IPS DF 4.7 (cell line): ENCODE measurements around the gene IFI44L.

Experiments
- DNase-seq: peaks from one replicate; pipeline ENCODE4 v3.0.0-alpha.2; 2013; ENCODE audit warnings: low spot score; ENCODE audit errors: extremely low read depth

Gene IFI44L

GRCh38 chr1:78640462-78640861 lies 20.2 kb downstream of the IFI44L start:
- no peak for DNase-seq

DNA sequence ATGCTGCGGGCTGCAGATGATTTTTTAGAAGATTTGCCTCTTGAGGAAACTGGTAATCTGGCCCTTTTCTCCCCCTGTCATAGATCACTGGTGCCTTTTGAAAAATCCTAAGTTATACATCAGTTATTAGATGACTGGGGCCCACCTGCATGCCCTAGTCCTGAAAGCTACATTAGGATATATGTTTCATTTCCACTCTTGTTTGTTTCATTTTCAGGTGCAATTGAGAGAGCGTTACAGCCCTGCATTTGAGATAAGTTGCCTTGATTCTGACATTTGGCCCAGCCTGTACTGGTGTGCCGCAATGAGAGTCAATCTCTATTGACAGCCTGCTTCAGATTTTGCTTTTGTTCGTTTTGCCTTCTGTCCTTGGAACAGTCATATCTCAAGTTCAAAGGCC lies 21.3 kb downstream of the IFI44L start:
- DNase-seq: no peak

DNA sequence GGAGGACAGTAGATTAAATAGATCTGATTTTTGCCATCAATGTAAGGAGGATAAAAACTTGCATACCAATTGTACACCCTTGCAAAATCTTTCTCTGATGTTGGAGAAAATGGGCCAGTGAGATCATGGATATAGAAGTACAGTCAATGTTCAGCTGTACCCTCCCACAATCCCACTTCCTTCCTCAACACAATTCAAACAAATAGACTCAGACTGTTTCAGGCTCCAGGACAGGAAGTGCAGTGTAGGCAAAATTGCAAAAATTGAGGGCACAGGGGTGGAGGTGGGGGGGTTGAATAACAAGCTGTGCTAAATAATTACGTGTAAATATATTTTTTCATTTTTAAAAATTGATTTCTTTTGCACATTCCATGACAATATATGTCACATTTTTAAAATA lies 25.5 kb downstream of the IFI44L start:
- no peak for DNase-seq

DNA sequence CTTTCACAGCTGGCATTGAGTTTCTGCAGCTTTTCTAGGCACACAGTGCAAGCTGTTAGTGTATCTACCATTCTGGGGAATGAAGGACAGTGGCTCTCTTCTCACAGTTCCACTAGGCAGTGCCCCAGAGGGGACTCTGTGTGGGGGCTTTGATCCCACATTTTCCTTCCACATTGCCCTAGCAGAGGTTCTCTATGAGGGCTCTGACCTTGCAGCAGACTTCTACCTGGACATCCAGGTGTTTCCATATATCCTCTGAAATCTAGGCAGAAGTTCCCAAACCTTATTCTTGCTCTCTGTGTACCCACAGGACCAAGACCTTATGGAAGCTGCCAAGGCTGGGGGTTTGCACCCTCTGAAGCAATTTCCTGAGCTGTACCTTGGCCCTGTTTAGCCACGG lies 27.0 kb downstream of the IFI44L start:
- no peak for DNase-seq

DNA sequence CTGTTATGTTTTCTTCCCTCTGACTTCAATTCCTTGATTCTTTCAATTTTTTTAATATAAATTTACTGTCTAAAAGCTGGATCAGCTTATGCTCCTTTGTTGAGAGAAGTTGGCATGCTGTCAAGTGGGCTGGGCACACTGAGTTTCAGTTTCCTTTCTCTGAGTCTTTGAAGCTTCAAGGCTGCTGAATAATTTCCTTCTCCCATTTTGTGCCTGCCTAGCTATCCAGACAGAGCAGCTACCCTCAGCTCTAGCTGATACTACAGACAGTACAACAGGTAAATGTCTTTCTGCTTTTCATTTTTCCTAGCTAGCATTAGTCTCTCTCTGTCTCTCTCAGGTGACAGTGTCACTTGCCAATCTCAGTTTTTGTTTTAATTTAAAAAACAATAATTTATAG lies 29.4 kb downstream of the IFI44L start, which contains the start of gene IFI44:
TSS of gene IFI44 (plus strand) at position 204 of the 400 bp plus-strand sequence. CDS start 365 bp downstream, outside the sequence.
- DNase-seq: no peak

- no peak for DNase-seq
Measured at GRCh38 chr1:78650114-78650660, 29.9 kb downstream of the IFI44L start.

- no peak for DNase-seq
Measured at GRCh38 chr1:78651241-78651640, 31.0 kb downstream of the IFI44L start.

GRCh38 chr1:78652019-78652560 lies 31.8 kb downstream of the IFI44L start:
- no peak for DNase-seq

GRCh38 chr1:78658901-78659300 lies 38.7 kb downstream of the IFI44L start:
- no peak for DNase-seq

GRCh38 chr1:78663923-78664322 lies 43.7 kb downstream of the IFI44L start:
- no peak for DNase-seq

DNA sequence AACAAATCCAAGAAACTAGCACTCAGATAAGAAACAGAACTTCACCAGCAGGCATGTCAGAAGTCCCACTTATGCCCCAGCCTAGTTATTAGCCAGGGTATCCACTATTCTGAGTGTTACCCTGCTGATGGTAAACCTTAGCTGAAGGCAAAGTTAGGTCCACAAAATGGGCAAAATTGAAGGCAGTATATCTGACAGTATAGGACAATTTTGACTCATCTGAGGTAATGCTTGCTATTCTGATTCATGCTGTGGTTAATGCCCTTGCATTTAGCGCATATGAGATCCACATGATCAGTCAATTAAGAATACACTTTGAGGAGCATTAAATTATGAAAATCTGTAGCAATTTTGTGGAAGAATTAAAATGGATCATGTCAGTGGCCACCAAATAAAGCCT lies 44.5 kb downstream of the IFI44L start:
- no peak for DNase-seq

GRCh38 chr1:78665809-78666208 lies 45.6 kb downstream of the IFI44L start:
- DNase-seq: no peak

- no peak for DNase-seq
Measured at GRCh38 chr1:78667939-78668338, 47.7 kb downstream of the IFI44L start.

GRCh38 chr1:78668427-78668826 lies 48.2 kb downstream of the IFI44L start:
- DNase-seq: no peak

DNA sequence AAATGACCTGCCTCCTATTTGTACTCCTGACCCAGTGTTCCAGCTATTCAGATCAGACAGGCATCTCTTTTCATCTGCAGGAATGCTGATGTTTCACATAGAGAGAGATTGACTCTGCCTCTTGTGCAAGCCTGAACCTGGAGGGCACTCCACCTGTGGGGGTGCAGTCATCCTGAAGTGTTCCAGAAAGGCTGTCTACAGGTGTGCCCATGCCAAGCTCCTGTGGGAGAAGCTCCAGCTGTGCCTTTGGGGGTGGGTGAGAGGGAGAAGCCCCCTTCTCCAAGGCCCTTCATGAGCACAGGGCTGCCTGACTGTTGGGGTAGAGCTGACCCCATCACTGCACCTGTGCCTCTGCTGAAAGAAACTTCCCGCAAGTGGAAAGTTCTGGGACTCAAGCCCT lies 52.2 kb downstream of the IFI44L start:
- DNase-seq: no peak

- peak; percentile 16 for DNase-seq
Measured at GRCh38 chr1:78673120-78673519, 52.9 kb downstream of the IFI44L start.

GRCh38 chr1:78676347-78676982 lies 56.2 kb downstream of the IFI44L start:
- peak; percentile 14 for DNase-seq

DNA sequence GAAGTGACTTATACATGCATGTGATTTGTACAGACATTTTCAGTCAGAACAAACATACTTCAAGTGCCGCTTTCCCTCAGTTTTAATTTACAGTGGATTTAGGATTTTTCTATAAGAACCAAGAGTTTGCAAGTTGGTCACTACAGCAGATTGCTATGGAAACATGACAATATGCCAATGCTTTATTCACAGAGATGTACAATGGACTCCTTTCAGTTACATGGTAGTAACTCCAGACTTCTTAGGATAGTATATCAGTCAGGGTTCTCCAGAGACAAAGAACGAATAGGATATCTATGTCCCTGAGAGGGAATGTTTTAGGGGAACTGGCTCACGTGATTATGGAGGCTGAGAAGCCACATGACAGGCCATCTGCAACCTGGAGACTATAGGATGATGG lies 56.7 kb downstream of the IFI44L start:
- DNase-seq: no peak

DNA sequence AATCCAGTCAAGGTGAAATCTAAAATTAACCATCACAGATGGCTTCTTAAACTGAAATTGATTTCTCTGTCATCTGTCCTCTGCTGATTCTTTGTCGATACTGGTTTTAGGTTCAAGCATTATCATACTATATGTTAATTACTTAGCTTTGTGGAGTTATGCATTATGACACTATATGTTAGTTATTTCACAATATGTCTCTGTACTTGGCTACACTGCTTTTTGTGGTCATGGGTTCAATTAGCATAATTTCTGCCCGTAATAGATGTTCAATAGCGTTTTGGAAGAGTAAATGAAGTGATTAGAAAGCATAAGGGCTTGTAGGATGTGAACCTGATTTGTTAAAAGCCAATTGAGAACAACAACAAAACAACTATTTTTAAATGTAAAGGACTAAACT lies 57.5 kb downstream of the IFI44L start:
- DNase-seq: no peak

GRCh38 chr1:78678324-78678723 lies 58.1 kb downstream of the IFI44L start:
- no peak for DNase-seq

GRCh38 chr1:78681265-78681664 lies 61.0 kb downstream of the IFI44L start:
- DNase-seq: no peak

DNA sequence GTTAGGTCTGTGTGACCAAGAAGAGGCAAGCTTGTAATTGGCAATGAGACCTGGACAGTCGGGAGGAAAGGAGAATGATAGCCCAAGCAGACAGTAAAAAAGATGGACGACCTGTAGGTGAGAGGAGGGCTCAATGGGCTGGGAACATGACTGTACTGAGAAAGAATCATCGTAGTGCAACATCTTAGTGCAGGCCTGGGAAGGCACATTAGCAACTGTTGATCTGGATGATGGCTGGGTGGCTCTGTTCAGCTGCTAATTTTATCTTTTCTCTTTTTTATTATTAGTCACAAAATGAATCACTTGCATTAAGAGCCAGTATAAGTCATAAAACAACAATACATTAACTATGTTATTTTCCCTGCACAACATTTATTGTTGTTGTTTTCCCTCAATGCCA lies 62.2 kb downstream of the IFI44L start:
- DNase-seq: no peak

DNA sequence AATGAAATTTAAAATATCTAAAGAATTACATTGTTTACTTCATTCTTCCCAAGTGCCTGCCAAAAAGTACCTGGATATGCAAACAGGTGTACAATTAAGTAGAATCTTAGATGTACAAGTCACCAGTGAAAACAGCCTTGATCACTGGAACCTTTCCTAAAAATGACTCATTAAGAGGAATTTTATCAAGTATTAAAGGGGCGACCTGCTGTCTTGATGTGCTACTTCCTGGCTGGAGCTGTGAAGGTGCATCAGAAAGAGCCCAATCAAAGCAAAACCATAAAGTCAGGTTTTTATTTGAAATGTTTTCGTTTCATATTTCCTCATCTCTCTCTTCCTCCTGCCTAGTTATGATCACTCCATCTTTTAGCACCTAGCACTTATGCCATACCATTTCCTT lies 62.8 kb downstream of the IFI44L start:
- no peak for DNase-seq
